Measurements from ENCODE around the gene MED12L.

The MED12L gene

GRCh38 chr3:151398895-151399294 is 313.4 kb downstream of the MED12L start:
- Histone ChIP-seq H3K36me3 (ENCODE audit: insufficient read depth, low read length) (no peaks in the 10 kb centered on the region), H3K9ac (ENCODE audit: low read length) (no peak overlapping the region), H3K27me3 (ENCODE audit: control insufficient read depth in 1 of 2, insufficient read depth in 2 of 2, low read length in 2 of 2) (no peaks in the 10 kb centered on the region), H3K27ac (ENCODE audit: low read depth, low read length) (no peak overlapping the region), H3K4me1 (ENCODE audit: insufficient read depth, low read length) (no peaks in the 10 kb centered on the region), H3K4me3 (ENCODE audit: low read depth in 1 of 2, low read length in 2 of 2) (no peak overlapping the region), H3K9me3 (ENCODE audit: low read length) (no peaks in the 10 kb centered on the region)

- Histone ChIP-seq H3K36me3 (ENCODE audit: insufficient read depth, low read length) (no peaks in the 10 kb centered on the region), H3K4me3 (ENCODE audit: low read depth in 1 of 2, low read length in 2 of 2) (no peak overlapping the region), H3K4me1 (ENCODE audit: insufficient read depth, low read length) (peaks cover 8% of the 10 kb centered on the region), H3K27ac (ENCODE audit: low read depth, low read length) (no peak overlapping the region), H3K9ac (ENCODE audit: low read length) (no peak overlapping the region), H3K27me3 (ENCODE audit: control insufficient read depth in 1 of 2, insufficient read depth in 2 of 2, low read length in 2 of 2) (no peaks in the 10 kb centered on the region), H3K9me3 (ENCODE audit: low read length) (no peaks in the 10 kb centered on the region)
These were observed 314.9 kb downstream of the MED12L start for GRCh38 chr3:151400341-151400740.

DNA sequence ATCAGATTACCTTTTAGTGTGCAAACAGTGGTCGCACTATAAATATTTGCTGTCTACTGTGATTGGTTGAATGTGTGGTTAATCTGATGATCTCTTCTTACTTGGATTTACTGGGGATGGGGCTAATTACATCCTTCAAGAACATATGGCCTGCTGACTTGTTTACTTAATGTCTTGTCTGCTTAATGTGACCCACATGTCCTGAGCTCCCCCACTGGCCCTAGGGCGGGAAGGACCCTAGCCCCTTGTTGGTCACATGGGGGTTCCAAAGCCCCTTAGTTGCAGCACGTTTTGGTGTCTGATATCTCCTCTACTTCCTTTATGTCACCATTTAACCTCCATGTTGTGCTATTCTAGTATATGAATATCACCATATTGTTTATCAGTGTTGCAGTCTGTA is 316.9 kb downstream of the MED12L start:
- Histone ChIP-seq H3K36me3 (ENCODE audit: insufficient read depth, low read length) (no peaks in the 10 kb centered on the region), H3K27me3 (ENCODE audit: control insufficient read depth in 1 of 2, insufficient read depth in 2 of 2, low read length in 2 of 2) (no peaks in the 10 kb centered on the region), H3K9me3 (ENCODE audit: low read length) (no peaks in the 10 kb centered on the region), H3K9ac (ENCODE audit: low read length) (no peak overlapping the region), H3K27ac (ENCODE audit: low read depth, low read length) (no peak overlapping the region), H3K4me3 (ENCODE audit: low read depth in 1 of 2, low read length in 2 of 2) (no peak overlapping the region), H3K4me1 (ENCODE audit: insufficient read depth, low read length) (peaks cover 8% of the 10 kb centered on the region)

- H3K27ac ChIP-seq (ENCODE audit: low read depth, low read length) = no peak overlapping the region
- no peaks in the 10 kb centered on the region for H3K36me3 ChIP-seq (ENCODE audit: insufficient read depth, low read length)
- no peaks in the 10 kb centered on the region for H3K27me3 ChIP-seq (ENCODE audit: control insufficient read depth in 1 of 2, insufficient read depth in 2 of 2, low read length in 2 of 2)
- no peak overlapping the region for H3K9ac ChIP-seq (ENCODE audit: low read length)
- peaks cover 8% of the 10 kb centered on the region for H3K4me1 ChIP-seq (ENCODE audit: insufficient read depth, low read length)
- H3K9me3 ChIP-seq (ENCODE audit: low read length) = no peaks in the 10 kb centered on the region
- H3K4me3 ChIP-seq (ENCODE audit: low read depth in 1 of 2, low read length in 2 of 2) = no peak overlapping the region
These were observed 317.8 kb downstream of the MED12L start for GRCh38 chr3:151403246-151403645.

DNA sequence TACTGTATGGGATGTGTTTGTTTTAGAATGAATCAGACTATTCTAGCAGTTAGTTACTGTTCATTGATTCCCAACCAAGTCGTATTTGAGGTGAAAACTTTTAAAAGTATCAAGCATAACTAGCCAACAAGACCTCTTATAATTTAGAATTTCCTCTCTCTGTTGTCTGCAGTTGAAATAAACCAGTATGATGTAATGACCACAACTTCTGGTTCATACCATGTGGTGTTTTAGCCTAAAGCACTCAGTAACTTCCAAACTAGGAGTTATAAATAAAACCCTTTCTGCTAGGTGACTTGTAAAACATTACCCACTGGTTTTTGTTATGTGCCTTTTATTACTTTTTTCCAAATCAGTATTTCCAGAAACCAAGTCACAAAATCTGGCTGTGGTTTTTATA is 318.9 kb downstream of the MED12L start:
- H3K27me3 ChIP-seq (ENCODE audit: control insufficient read depth in 1 of 2, insufficient read depth in 2 of 2, low read length in 2 of 2) = no peaks in the 10 kb centered on the region
- H3K4me3 ChIP-seq (ENCODE audit: low read depth in 1 of 2, low read length in 2 of 2) = no peak overlapping the region
- H3K9ac ChIP-seq (ENCODE audit: low read length) = no peak overlapping the region
- peaks cover 8% of the 10 kb centered on the region for H3K4me1 ChIP-seq (ENCODE audit: insufficient read depth, low read length)
- no peaks in the 10 kb centered on the region for H3K9me3 ChIP-seq (ENCODE audit: low read length)
- no peak overlapping the region for H3K27ac ChIP-seq (ENCODE audit: low read depth, low read length)
- H3K36me3 ChIP-seq (ENCODE audit: insufficient read depth, low read length) = no peaks in the 10 kb centered on the region

DNA sequence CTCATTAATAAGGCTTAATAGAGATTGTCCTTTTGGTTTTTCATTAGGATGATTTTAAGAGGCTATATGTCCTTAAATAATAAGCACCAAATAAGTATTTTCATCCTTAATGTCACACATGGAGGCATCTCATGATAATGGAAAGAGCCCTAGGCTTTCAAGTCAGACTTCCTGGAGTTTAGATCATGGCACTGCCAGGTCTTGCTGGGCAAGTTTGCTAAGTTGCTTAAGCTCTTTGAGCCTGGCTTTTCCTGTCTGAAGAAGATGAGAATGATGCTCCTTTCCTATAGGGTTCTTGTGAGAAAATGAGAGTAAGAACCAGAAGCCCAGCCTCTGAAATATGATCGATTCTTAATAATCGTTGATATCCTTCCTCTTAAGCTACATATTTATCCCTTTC is 322.5 kb downstream of the MED12L start:
- H3K9ac ChIP-seq (ENCODE audit: low read length) = no peak overlapping the region
- peaks cover 17% of the 10 kb centered on the region for H3K4me1 ChIP-seq (ENCODE audit: insufficient read depth, low read length)
- no peaks in the 10 kb centered on the region for H3K27me3 ChIP-seq (ENCODE audit: control insufficient read depth in 1 of 2, insufficient read depth in 2 of 2, low read length in 2 of 2)
- H3K4me3 ChIP-seq (ENCODE audit: low read depth in 1 of 2, low read length in 2 of 2) = no peak overlapping the region
- H3K36me3 ChIP-seq (ENCODE audit: insufficient read depth, low read length) = no peaks in the 10 kb centered on the region
- H3K9me3 ChIP-seq (ENCODE audit: low read length) = no peaks in the 10 kb centered on the region
- no peak overlapping the region for H3K27ac ChIP-seq (ENCODE audit: low read depth, low read length)

GRCh38 chr3:151410891-151411559 is 325.6 kb downstream of the MED12L start:
- Histone ChIP-seq H3K9ac (ENCODE audit: low read length) (no peak overlapping the region), H3K36me3 (ENCODE audit: insufficient read depth, low read length) (no peaks in the 10 kb centered on the region), H3K27ac (ENCODE audit: low read depth, low read length) (no peak overlapping the region), H3K27me3 (ENCODE audit: control insufficient read depth in 1 of 2, insufficient read depth in 2 of 2, low read length in 2 of 2) (no peaks in the 10 kb centered on the region), H3K4me3 (ENCODE audit: low read depth in 1 of 2, low read length in 2 of 2) (no peak overlapping the region), H3K9me3 (ENCODE audit: low read length) (no peaks in the 10 kb centered on the region), H3K4me1 (ENCODE audit: insufficient read depth, low read length) (peaks cover 9% of the 10 kb centered on the region)

GRCh38 chr3:151412989-151413388 is 327.5 kb downstream of the MED12L start:
- H3K27ac ChIP-seq (ENCODE audit: low read depth, low read length) = no peak overlapping the region
- H3K4me1 ChIP-seq (ENCODE audit: insufficient read depth, low read length) = peaks cover 9% of the 10 kb centered on the region
- H3K4me3 ChIP-seq (ENCODE audit: low read depth in 1 of 2, low read length in 2 of 2) = no peak overlapping the region
- H3K9me3 ChIP-seq (ENCODE audit: low read length) = no peaks in the 10 kb centered on the region
- H3K27me3 ChIP-seq (ENCODE audit: control insufficient read depth in 1 of 2, insufficient read depth in 2 of 2, low read length in 2 of 2) = no peaks in the 10 kb centered on the region
- H3K36me3 ChIP-seq (ENCODE audit: insufficient read depth, low read length) = no peaks in the 10 kb centered on the region
- no peak overlapping the region for H3K9ac ChIP-seq (ENCODE audit: low read length)

- H3K4me3 ChIP-seq (ENCODE audit: low read depth in 1 of 2, low read length in 2 of 2) = no peak overlapping the region
- H3K4me1 ChIP-seq (ENCODE audit: insufficient read depth, low read length) = peaks cover 9% of the 10 kb centered on the region
- H3K27ac ChIP-seq (ENCODE audit: low read depth, low read length) = no peak overlapping the region
- H3K9me3 ChIP-seq (ENCODE audit: low read length) = no peaks in the 10 kb centered on the region
- H3K9ac ChIP-seq (ENCODE audit: low read length) = no peak overlapping the region
- H3K36me3 ChIP-seq (ENCODE audit: insufficient read depth, low read length) = no peaks in the 10 kb centered on the region
- no peaks in the 10 kb centered on the region for H3K27me3 ChIP-seq (ENCODE audit: control insufficient read depth in 1 of 2, insufficient read depth in 2 of 2, low read length in 2 of 2)
These were observed 329.8 kb downstream of the MED12L start for GRCh38 chr3:151415289-151415688.

DNA sequence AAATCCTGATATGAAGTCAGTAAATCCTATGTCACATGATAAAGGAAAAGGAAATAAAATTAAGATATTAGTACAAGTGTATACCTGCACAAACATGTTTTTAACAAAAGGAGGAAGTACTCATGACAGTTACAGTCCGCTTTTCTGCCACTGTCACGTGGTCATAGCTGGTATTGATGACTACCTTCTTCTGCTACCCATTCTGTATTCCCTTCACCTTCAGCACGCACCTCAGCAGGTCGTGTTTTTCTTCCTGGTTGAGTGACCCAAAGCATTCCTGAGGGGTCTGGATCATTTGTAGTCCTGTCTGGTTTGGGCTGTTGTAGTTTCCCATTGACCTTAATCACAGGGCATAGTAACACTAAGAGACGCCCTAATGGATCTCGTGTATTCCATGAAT is 334.3 kb downstream of the MED12L start:
- Histone ChIP-seq H3K4me3 (ENCODE audit: low read depth in 1 of 2, low read length in 2 of 2) (no peak overlapping the region), H3K36me3 (ENCODE audit: insufficient read depth, low read length) (no peaks in the 10 kb centered on the region), H3K27me3 (ENCODE audit: control insufficient read depth in 1 of 2, insufficient read depth in 2 of 2, low read length in 2 of 2) (no peaks in the 10 kb centered on the region), H3K9ac (ENCODE audit: low read length) (no peak overlapping the region), H3K4me1 (ENCODE audit: insufficient read depth, low read length) (no peaks in the 10 kb centered on the region), H3K27ac (ENCODE audit: low read depth, low read length) (no peak overlapping the region), H3K9me3 (ENCODE audit: low read length) (no peaks in the 10 kb centered on the region)

DNA sequence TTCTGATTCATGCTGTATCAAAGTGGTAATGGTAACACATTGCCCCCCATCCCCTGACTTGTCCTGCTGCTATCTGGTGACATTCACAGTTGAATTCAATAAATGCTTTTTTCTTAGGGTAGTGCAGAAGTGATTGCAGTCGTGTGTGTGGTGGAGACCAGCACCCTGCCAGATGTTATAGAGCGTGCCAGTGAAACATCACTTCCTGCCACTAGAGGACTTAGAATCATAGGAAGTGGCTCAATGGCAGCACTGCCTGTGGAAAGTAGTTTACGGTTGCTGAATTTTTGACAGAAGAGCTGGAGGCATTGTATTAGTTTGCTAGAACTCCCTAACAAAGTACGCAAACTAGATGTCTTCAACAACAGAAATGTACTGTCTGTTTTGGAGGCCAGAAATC is 336.5 kb downstream of the MED12L start:
- no peak overlapping the region for H3K27ac ChIP-seq (ENCODE audit: low read depth, low read length)
- no peak overlapping the region for H3K4me3 ChIP-seq (ENCODE audit: low read depth in 1 of 2, low read length in 2 of 2)
- no peak overlapping the region for H3K9ac ChIP-seq (ENCODE audit: low read length)
- H3K27me3 ChIP-seq (ENCODE audit: control insufficient read depth in 1 of 2, insufficient read depth in 2 of 2, low read length in 2 of 2) = no peaks in the 10 kb centered on the region
- no peaks in the 10 kb centered on the region for H3K36me3 ChIP-seq (ENCODE audit: insufficient read depth, low read length)
- no peaks in the 10 kb centered on the region for H3K9me3 ChIP-seq (ENCODE audit: low read length)
- H3K4me1 ChIP-seq (ENCODE audit: insufficient read depth, low read length) = no peaks in the 10 kb centered on the region

DNA sequence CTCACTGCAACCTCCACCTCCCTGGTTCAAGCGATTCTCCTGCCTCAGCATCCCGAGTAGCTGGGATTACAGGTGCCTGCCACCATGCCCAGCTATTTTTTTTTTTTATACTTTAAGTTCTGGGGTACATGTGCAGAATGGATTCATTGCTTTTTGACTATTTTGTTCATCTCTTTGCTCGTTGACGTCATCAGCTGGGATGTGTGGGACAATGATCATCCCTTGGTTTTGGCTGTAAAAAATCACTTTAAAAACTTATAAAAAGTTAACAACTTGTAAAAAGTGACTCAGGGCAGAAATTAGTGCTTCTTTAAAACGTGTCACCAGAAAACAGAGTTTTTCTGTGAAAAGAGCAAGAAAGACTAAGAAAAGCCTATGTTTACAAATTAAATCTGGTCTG is 337.6 kb downstream of the MED12L start:
- H3K4me3 ChIP-seq (ENCODE audit: low read depth in 1 of 2, low read length in 2 of 2) = no peak overlapping the region
- H3K4me1 ChIP-seq (ENCODE audit: insufficient read depth, low read length) = no peaks in the 10 kb centered on the region
- H3K27me3 ChIP-seq (ENCODE audit: control insufficient read depth in 1 of 2, insufficient read depth in 2 of 2, low read length in 2 of 2) = no peaks in the 10 kb centered on the region
- H3K27ac ChIP-seq (ENCODE audit: low read depth, low read length) = no peak overlapping the region
- no peaks in the 10 kb centered on the region for H3K36me3 ChIP-seq (ENCODE audit: insufficient read depth, low read length)
- H3K9me3 ChIP-seq (ENCODE audit: low read length) = no peaks in the 10 kb centered on the region
- no peak overlapping the region for H3K9ac ChIP-seq (ENCODE audit: low read length)
